ENCODE measurements around the gene ALPL.

- TF ChIP-seq, protein P1, sequence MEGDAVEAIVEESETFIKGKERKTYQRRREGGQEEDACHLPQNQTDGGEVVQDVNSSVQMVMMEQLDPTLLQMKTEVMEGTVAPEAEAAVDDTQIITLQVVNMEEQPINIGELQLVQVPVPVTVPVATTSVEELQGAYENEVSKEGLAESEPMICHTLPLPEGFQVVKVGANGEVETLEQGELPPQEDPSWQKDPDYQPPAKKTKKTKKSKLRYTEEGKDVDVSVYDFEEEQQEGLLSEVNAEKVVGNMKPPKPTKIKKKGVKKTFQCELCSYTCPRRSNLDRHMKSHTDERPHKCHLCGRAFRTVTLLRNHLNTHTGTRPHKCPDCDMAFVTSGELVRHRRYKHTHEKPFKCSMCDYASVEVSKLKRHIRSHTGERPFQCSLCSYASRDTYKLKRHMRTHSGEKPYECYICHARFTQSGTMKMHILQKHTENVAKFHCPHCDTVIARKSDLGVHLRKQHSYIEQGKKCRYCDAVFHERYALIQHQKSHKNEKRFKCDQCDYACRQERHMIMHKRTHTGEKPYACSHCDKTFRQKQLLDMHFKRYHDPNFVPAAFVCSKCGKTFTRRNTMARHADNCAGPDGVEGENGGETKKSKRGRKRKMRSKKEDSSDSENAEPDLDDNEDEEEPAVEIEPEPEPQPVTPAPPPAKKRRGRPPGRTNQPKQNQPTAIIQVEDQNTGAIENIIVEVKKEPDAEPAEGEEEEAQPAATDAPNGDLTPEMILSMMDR (optimal IDR thresholded peaks at IDR 0.05 in 1 of 3, IDR thresholded peaks at IDR 0.05 in 1 of 3, conservative IDR thresholded peaks at IDR 0.05 in 1 of 3; ENCODE audit: extremely low read depth in 1 of 3, insufficient read depth in 2 of 3, low read length in 3 of 3), result no peak
- TF ChIP-seq EZH2 (IDR thresholded peaks at IDR 0.05; ENCODE audit: low read length), result no peak
These were observed 15.6 kb downstream of the ALPL start for GRCh38 chr1:21524686-21525339.
